ENCODE results near the gene CDC42EP1. TPM values are rescaled to one million over a fixed set of nuclear protein-coding genes. Genes with fewer than 3 reads are reported as not detected.

CDC42EP1 gene
- total RNA-seq, result 38.5 to 39.1 TPM (median 38.8 TPM) in 3 replicates

- Mint-ChIP-seq H3K4me1 (peaks cover 41% of the 10 kb centered on the region), H3K27me3 (ENCODE audit: low read depth) (no peaks in the 10 kb centered on the region), H3K9me3 (no peaks in the 10 kb centered on the region), H3K36me3 (no peaks in the 10 kb centered on the region), H3K27ac (peak within 1 kb of the TSS; percentile 89), H3K4me3 (peak within 1 kb of the TSS; percentile 78)
- no peak for TF ChIP-seq CTCF (IDR thresholded peaks at IDR 0.05; ENCODE audit: unreplicated experiment)
- peak in 1 of 2 experiments; percentile 57 for DNase-seq (ENCODE audit: low spot score in 2 of 2, unreplicated experiment in 2 of 2)
Observed at GRCh38 chr22:37559901-37560607, at the start of gene CDC42EP1. Gene CDC42EP1 (plus strand): TSS chr22:37560480. CDS start chr22:37566350, 5,870 bp downstream.

- H3K4me3 Mint-ChIP-seq, result no peak overlapping the region
- peaks cover 7% of the 10 kb centered on the region for H3K36me3 Mint-ChIP-seq
- peaks cover 3% of the 10 kb centered on the region for H3K9me3 Mint-ChIP-seq
- no peak for DNase-seq (ENCODE audit: low spot score in 2 of 2, unreplicated experiment in 2 of 2)
- H3K4me1 Mint-ChIP-seq, result peaks cover 39% of the 10 kb centered on the region
- peak overlapping the region; percentile 98 for H3K27ac Mint-ChIP-seq
- TF ChIP-seq CTCF (IDR thresholded peaks at IDR 0.05; ENCODE audit: unreplicated experiment), result no peak
- H3K27me3 Mint-ChIP-seq (ENCODE audit: low read depth), result no peaks in the 10 kb centered on the region
Observed at GRCh38 chr22:37511395-37512104, 48.7 kb upstream of the CDC42EP1 start.

- peaks cover 7% of the 10 kb centered on the region for H3K36me3 Mint-ChIP-seq
- peaks cover 36% of the 10 kb centered on the region for H3K4me1 Mint-ChIP-seq
- H3K4me3 Mint-ChIP-seq, result no peak overlapping the region
- TF ChIP-seq CTCF (IDR thresholded peaks at IDR 0.05; ENCODE audit: unreplicated experiment), result no peak
- no peak for DNase-seq (ENCODE audit: low spot score in 2 of 2, unreplicated experiment in 2 of 2)
- H3K27ac Mint-ChIP-seq, result no peak overlapping the region
- peaks cover 5% of the 10 kb centered on the region for H3K27me3 Mint-ChIP-seq (ENCODE audit: low read depth)
- peaks cover 3% of the 10 kb centered on the region for H3K9me3 Mint-ChIP-seq
Observed at GRCh38 chr22:37514526-37515051, 45.7 kb upstream of the CDC42EP1 start.

GRCh38 chr22:37515901-37516300, 44.4 kb upstream of the CDC42EP1 start:
- no peak for DNase-seq (ENCODE audit: low spot score in 2 of 2, unreplicated experiment in 2 of 2)
- no peak overlapping the region for H3K27ac Mint-ChIP-seq
- peaks cover 29% of the 10 kb centered on the region for H3K4me1 Mint-ChIP-seq
- peaks cover 3% of the 10 kb centered on the region for H3K9me3 Mint-ChIP-seq
- no peak overlapping the region for H3K4me3 Mint-ChIP-seq
- H3K36me3 Mint-ChIP-seq, result peaks cover 7% of the 10 kb centered on the region
- no peak for TF ChIP-seq CTCF (IDR thresholded peaks at IDR 0.05; ENCODE audit: unreplicated experiment)
- H3K27me3 Mint-ChIP-seq (ENCODE audit: low read depth), result peaks cover 8% of the 10 kb centered on the region

- H3K27ac Mint-ChIP-seq, result no peak overlapping the region
- no peak for TF ChIP-seq CTCF (IDR thresholded peaks at IDR 0.05; ENCODE audit: unreplicated experiment)
- H3K36me3 Mint-ChIP-seq, result peaks cover 7% of the 10 kb centered on the region
- H3K4me1 Mint-ChIP-seq, result peaks cover 27% of the 10 kb centered on the region
- peaks cover 8% of the 10 kb centered on the region for H3K27me3 Mint-ChIP-seq (ENCODE audit: low read depth)
- no peak for DNase-seq (ENCODE audit: low spot score in 2 of 2, unreplicated experiment in 2 of 2)
- no peak overlapping the region for H3K4me3 Mint-ChIP-seq
- peaks cover 3% of the 10 kb centered on the region for H3K9me3 Mint-ChIP-seq
Observed at GRCh38 chr22:37516456-37516855, 43.8 kb upstream of the CDC42EP1 start.

Data from mesothelial cell of epicardium (in vitro differentiated cells).